ENCODE measurements around the gene TBC1D1. TPM values are rescaled to one million over a fixed set of nuclear protein-coding genes. Genes with fewer than 3 reads are reported as not detected.

Gene TBC1D1
- total RNA-seq, 3 donors from 2014 or later (not counting 1 experiment from before 2014, with no cell fraction given): 59.2 to 78.6 (median 68.5) TPM

- Mint-ChIP-seq H3K4me3 (no peak overlapping the region), H3K36me3 (peaks cover 6% of the 10 kb centered on the region), H3K9me3 (no peaks in the 10 kb centered on the region), H3K27me3 (ENCODE audit: low read depth in 2 of 2) (no peaks in the 10 kb centered on the region), H3K27ac (no peak overlapping the region), H3K4me1 (peaks cover 34 to 53% of the 10 kb centered on the region in 2 donors)
- no peak for TF ChIP-seq CTCF (IDR thresholded peaks at IDR 0.05)
- no peak for DNase-seq
- Histone ChIP-seq H3K27me3 (ENCODE audit: control insufficient read depth, insufficient read depth, low read length) (no peaks in the 10 kb centered on the region), H3K27ac (ENCODE audit: low read length) (no peak overlapping the region), H3K36me3 (ENCODE audit: control insufficient read depth, insufficient read depth, low read length) (peaks cover 5% of the 10 kb centered on the region), H3K9me3 (ENCODE audit: control insufficient read depth, insufficient read depth, low read length) (no peaks in the 10 kb centered on the region), H3K4me1 (ENCODE audit: control insufficient read depth, insufficient read depth, low read length) (peaks cover 20% of the 10 kb centered on the region), H3K4me3 (ENCODE audit: low read length) (no peak overlapping the region)
- 93% methylated on average over 5 of the region's 7 CpGs for WGBS (ENCODE audit: insufficient coverage)
- intact Hi-C loops (cut with micrococcal nuclease): no loop called here
- no peak for ATAC-seq
Measured at GRCh38 chr4:37895271-37895670, 4.4 kb downstream of the TBC1D1 start.

GRCh38 chr4:37896206-37896860 is 5.4 kb downstream of the TBC1D1 start:
- intact Hi-C loops (cut with micrococcal nuclease): no loop called here
- Histone ChIP-seq H3K9me3 (ENCODE audit: control insufficient read depth, insufficient read depth, low read length) (no peaks in the 10 kb centered on the region), H3K4me1 (ENCODE audit: control insufficient read depth, insufficient read depth, low read length) (peaks cover 17% of the 10 kb centered on the region), H3K27ac (ENCODE audit: low read length) (no peak overlapping the region), H3K27me3 (ENCODE audit: control insufficient read depth, insufficient read depth, low read length) (no peaks in the 10 kb centered on the region), H3K36me3 (ENCODE audit: control insufficient read depth, insufficient read depth, low read length) (peaks cover 5% of the 10 kb centered on the region), H3K4me3 (ENCODE audit: low read length) (no peak overlapping the region)
- H3K36me3 Mint-ChIP-seq: peaks cover 6% of the 10 kb centered on the region
- no peaks in the 10 kb centered on the region for H3K27me3 Mint-ChIP-seq (ENCODE audit: low read depth in 2 of 2)
- no peak overlapping the region for H3K27ac Mint-ChIP-seq
- H3K4me3 Mint-ChIP-seq: no peak overlapping the region
- no peak for DNase-seq
- no peaks in the 10 kb centered on the region for H3K9me3 Mint-ChIP-seq
- ATAC-seq: no peak
- TF ChIP-seq CTCF (IDR thresholded peaks at IDR 0.05): no peak
- peaks cover 34 to 56% of the 10 kb centered on the region in 2 donors for H3K4me1 Mint-ChIP-seq

- no peak for DNase-seq
- 89% methylated on average over 7 of the region's 7 CpGs for WGBS (ENCODE audit: insufficient coverage)
- Mint-ChIP-seq H3K27me3 (ENCODE audit: low read depth in 2 of 2) (no peaks in the 10 kb centered on the region), H3K36me3 (peaks cover 6% of the 10 kb centered on the region), H3K9me3 (no peaks in the 10 kb centered on the region), H3K4me1 (peaks cover 38 to 42% of the 10 kb centered on the region in 2 donors), H3K4me3 (no peak overlapping the region), H3K27ac (no peak overlapping the region)
- intact Hi-C loops (cut with micrococcal nuclease): no loop called here
- Histone ChIP-seq H3K4me3 (ENCODE audit: low read length) (no peak overlapping the region), H3K27ac (ENCODE audit: low read length) (no peak overlapping the region), H3K4me1 (ENCODE audit: control insufficient read depth, insufficient read depth, low read length) (no peaks in the 10 kb centered on the region), H3K36me3 (ENCODE audit: control insufficient read depth, insufficient read depth, low read length) (peaks cover 21% of the 10 kb centered on the region), H3K9me3 (ENCODE audit: control insufficient read depth, insufficient read depth, low read length) (no peaks in the 10 kb centered on the region), H3K27me3 (ENCODE audit: control insufficient read depth, insufficient read depth, low read length) (no peaks in the 10 kb centered on the region)
- TF ChIP-seq CTCF (IDR thresholded peaks at IDR 0.05): no peak
- ATAC-seq: no peak
Measured at GRCh38 chr4:37902212-37902611, 11.3 kb downstream of the TBC1D1 start.
